ENCODE results near the gene CRHR2. TPM values are rescaled to one million over a fixed set of nuclear protein-coding genes. Genes with fewer than 3 reads are reported as not detected.

The CRHR2 gene
- total and polyA plus RNA-seq, 2 of the 13 experiments (the other 11 are each of a cell fraction or from before 2014, with no cell fraction given): not detected

GRCh38 chr7:30654296-30655090 is 27.8 kb downstream of the CRHR2 start:
- FAIRE-seq (no peak), DNase-seq (ENCODE audit: low spot score) (no peak), ATAC-seq (no peak)
- H3K9me3 ChIP-seq (ENCODE audit: low read length): no peaks in the 10 kb centered on the region
- 32% methylated on average over 12 of the region's 15 CpGs for WGBS (ENCODE audit: low lambda C conversion rate)
- in situ Hi-C loops (cut with HindIII; ENCODE audit: extremely low pct_ligation_motif_present, low pct_unique_long_range_greater_than_20kb): no loop called here
- H3K4me1 ChIP-seq (ENCODE audit: insufficient read depth, low read length): peaks cover 11% of the 10 kb centered on the region
- BruUV-seq (replicated peaks): no TSS peak
- ChIA-PET POLR2A (no interaction called here), CTCF (ENCODE audit: low intra/inter-chr PET ratio, low total read pairs) (no interaction called here)
- TF ChIP-seq FOXK2 (IDR thresholded peaks at IDR 0.05) (no peak), YY1 (IDR thresholded peaks at IDR 0.05; ENCODE audit: insufficient read depth, insufficient replicate concordance, low read depth, low read length) (no peak), TAF15 (IDR thresholded peaks at IDR 0.05; ENCODE audit: low read depth, low read length, poor library complexity, severe bottlenecking) (no peak), HDAC6 (IDR thresholded peaks at IDR 0.05; ENCODE audit: low read depth, low read length) (no peak), LCORL (IDR thresholded peaks at IDR 0.05) (no peak), LCORL (CRISPR knock-in tag; IDR thresholded peaks at IDR 0.05) (no peak), MZF1 (CRISPR knock-in tag; IDR thresholded peaks at IDR 0.05; ENCODE audit: borderline replicate concordance) (no peak), TOPORS (CRISPR knock-in tag; IDR thresholded peaks at IDR 0.05) (no peak), ZFYVE20 (CRISPR knock-in tag; IDR thresholded peaks at IDR 0.05; ENCODE audit: borderline replicate concordance, low read depth) (no peak)
- no peaks in the 10 kb centered on the region for H3K79me2 ChIP-seq (ENCODE audit: insufficient read depth, low read length)
- H3K36me3 ChIP-seq (replicated peaks in 1 of 2; ENCODE audit: control insufficient read depth in 1 of 2, insufficient read depth in 2 of 2, low read length in 2 of 2): no peaks in the 10 kb centered on the region
- H3K9ac ChIP-seq (ENCODE audit: insufficient read depth, low read depth, low read length): no peak overlapping the region
- no peaks in the 10 kb centered on the region for H4K20me1 ChIP-seq (ENCODE audit: insufficient read depth, low read length)
- H2AFZ ChIP-seq (ENCODE audit: low read length): no peak overlapping the region
- H3K27ac ChIP-seq (ENCODE audit: extremely low read length, insufficient read depth, low read length): no peak overlapping the region
- peaks cover under 1 to 2% of the 10 kb centered on the region in 2 experiments; a peak in 1 of 5 replicates for H3K27me3 ChIP-seq (ENCODE audit: control insufficient read depth in 1 of 2, insufficient read depth in 2 of 2, low read length in 2 of 2)
- intact Hi-C loops (cut with micrococcal nuclease; ENCODE audit: unreplicated experiment): no loop called here
- no peak overlapping the region for H3K4me2 ChIP-seq (ENCODE audit: low read depth, low read length)
- no peak overlapping the region for H3K4me3 ChIP-seq (replicated peaks in 1 of 3; ENCODE audit: insufficient read depth in 1 of 3, low read depth in 2 of 3, low read length in 3 of 3)
